ENCODE measurements around the gene CLRN1.

CLRN1 gene

GRCh38 chr3:150956376-150956775, 16.2 kb downstream of the CLRN1 start:
- no peaks in the 10 kb centered on the region for H3K9me3 ChIP-seq (ENCODE audit: control insufficient read depth, low read length)
- no peaks in the 10 kb centered on the region for H3K27me3 ChIP-seq (replicated peaks; ENCODE audit: control insufficient read depth, insufficient read depth, low read length, poor library complexity, severe bottlenecking)
- DNase-seq = no peak
- H3K4me1 ChIP-seq (ENCODE audit: control insufficient read depth, insufficient read depth, low read length, poor library complexity, severe bottlenecking) = no peaks in the 10 kb centered on the region
- no peaks in the 10 kb centered on the region for H3K36me3 ChIP-seq (ENCODE audit: control insufficient read depth, insufficient read depth, low read length)
- no peak overlapping the region for H3K27ac ChIP-seq (ENCODE audit: insufficient read depth, low read length, poor library complexity, severe bottlenecking)
- H3K4me3 ChIP-seq (ENCODE audit: insufficient read depth, low read depth, low read length, poor library complexity, severe bottlenecking) = no peak overlapping the region

GRCh38 chr3:150951923-150952322, 20.6 kb downstream of the CLRN1 start:
- no peaks in the 10 kb centered on the region for H3K9me3 ChIP-seq (ENCODE audit: control insufficient read depth, low read length)
- no peak overlapping the region for H3K27ac ChIP-seq (ENCODE audit: insufficient read depth, low read length, poor library complexity, severe bottlenecking)
- no peaks in the 10 kb centered on the region for H3K27me3 ChIP-seq (replicated peaks; ENCODE audit: control insufficient read depth, insufficient read depth, low read length, poor library complexity, severe bottlenecking)
- no peaks in the 10 kb centered on the region for H3K36me3 ChIP-seq (ENCODE audit: control insufficient read depth, insufficient read depth, low read length)
- H3K4me3 ChIP-seq (ENCODE audit: insufficient read depth, low read depth, low read length, poor library complexity, severe bottlenecking) = no peak overlapping the region
- no peaks in the 10 kb centered on the region for H3K4me1 ChIP-seq (ENCODE audit: control insufficient read depth, insufficient read depth, low read length, poor library complexity, severe bottlenecking)
- no peak for DNase-seq

DNA sequence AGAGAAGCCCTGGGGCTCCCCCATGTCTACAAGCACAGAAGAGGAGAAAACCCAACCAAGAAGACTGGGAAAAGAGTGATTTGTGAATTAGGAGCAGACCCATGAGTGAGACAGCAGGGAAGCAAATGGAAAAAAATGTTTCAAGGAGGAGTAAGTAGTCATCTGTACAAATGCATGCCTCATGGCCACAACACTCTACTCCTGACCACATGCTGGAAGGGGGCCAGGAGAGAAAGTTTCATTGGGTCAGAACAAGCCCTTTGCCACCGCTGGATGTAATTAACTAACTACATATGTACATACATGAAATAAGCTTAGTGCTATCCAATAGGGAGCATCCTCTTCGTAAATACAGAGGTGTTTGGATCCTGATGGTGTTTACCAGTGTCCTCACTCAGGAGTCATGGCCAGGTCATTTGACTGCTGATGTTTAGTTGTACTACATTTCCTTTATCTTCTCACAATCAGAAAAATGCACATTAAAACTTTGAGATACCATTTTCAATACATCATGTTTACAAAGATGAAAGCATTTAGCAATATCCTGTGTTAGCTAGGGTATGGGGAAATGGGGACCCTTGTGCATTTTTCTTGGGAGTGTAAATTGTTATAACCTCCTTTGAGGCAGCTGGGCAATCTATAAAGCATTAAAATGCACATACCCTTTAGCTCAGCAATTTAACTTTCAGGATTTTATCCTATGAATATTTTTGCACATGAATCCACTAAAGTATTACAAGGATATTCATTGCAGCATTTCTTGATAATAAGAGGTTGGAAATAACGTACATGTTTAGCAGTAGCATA, 27.1 kb downstream of the CLRN1 start:
- H3K4me1 ChIP-seq (ENCODE audit: control insufficient read depth, insufficient read depth, low read length, poor library complexity, severe bottlenecking) = no peaks in the 10 kb centered on the region
- H3K4me3 ChIP-seq (ENCODE audit: insufficient read depth, low read depth, low read length, poor library complexity, severe bottlenecking) = no peak overlapping the region
- H3K9me3 ChIP-seq (ENCODE audit: control insufficient read depth, low read length) = no peaks in the 10 kb centered on the region
- H3K27ac ChIP-seq (ENCODE audit: insufficient read depth, low read length, poor library complexity, severe bottlenecking) = no peak overlapping the region
- DNase-seq = no peak
- no peaks in the 10 kb centered on the region for H3K36me3 ChIP-seq (ENCODE audit: control insufficient read depth, insufficient read depth, low read length)
- H3K27me3 ChIP-seq (replicated peaks; ENCODE audit: control insufficient read depth, insufficient read depth, low read length, poor library complexity, severe bottlenecking) = no peaks in the 10 kb centered on the region

GRCh38 chr3:150942221-150942620, 30.3 kb downstream of the CLRN1 start:
- no peak for DNase-seq
- peaks cover 4% of the 10 kb centered on the region for H3K27me3 ChIP-seq (replicated peaks; ENCODE audit: control insufficient read depth, insufficient read depth, low read length, poor library complexity, severe bottlenecking)
- H3K9me3 ChIP-seq (ENCODE audit: control insufficient read depth, low read length) = no peaks in the 10 kb centered on the region
- H3K4me3 ChIP-seq (ENCODE audit: insufficient read depth, low read depth, low read length, poor library complexity, severe bottlenecking) = no peak overlapping the region
- no peaks in the 10 kb centered on the region for H3K4me1 ChIP-seq (ENCODE audit: control insufficient read depth, insufficient read depth, low read length, poor library complexity, severe bottlenecking)
- H3K27ac ChIP-seq (ENCODE audit: insufficient read depth, low read length, poor library complexity, severe bottlenecking) = no peak overlapping the region
- no peaks in the 10 kb centered on the region for H3K36me3 ChIP-seq (ENCODE audit: control insufficient read depth, insufficient read depth, low read length)

DNA sequence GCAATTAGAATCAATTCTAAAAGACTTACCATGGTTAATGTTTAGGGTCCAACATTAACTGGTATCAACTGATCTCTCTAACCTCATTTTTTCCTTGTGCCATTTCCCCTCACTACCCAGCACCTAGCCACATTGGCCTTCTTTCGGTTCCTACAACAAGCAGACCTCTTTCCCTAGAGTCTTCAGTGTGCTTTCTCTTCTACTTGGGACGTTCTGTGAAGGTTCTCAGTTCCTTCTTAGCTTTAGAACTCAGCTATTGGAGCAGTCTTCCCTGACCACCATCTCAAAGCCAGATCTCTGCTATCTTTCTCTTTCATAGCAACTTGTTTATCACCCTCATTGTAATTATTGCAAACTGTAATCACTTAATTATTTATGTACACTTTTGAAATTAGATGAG, 35.8 kb downstream of the CLRN1 start:
- DNase-seq = no peak
- H3K27ac ChIP-seq (ENCODE audit: insufficient read depth, low read length, poor library complexity, severe bottlenecking) = no peak overlapping the region
- no peaks in the 10 kb centered on the region for H3K36me3 ChIP-seq (ENCODE audit: control insufficient read depth, insufficient read depth, low read length)
- H3K4me3 ChIP-seq (ENCODE audit: insufficient read depth, low read depth, low read length, poor library complexity, severe bottlenecking) = no peak overlapping the region
- no peaks in the 10 kb centered on the region for H3K9me3 ChIP-seq (ENCODE audit: control insufficient read depth, low read length)
- H3K4me1 ChIP-seq (ENCODE audit: control insufficient read depth, insufficient read depth, low read length, poor library complexity, severe bottlenecking) = no peaks in the 10 kb centered on the region
- peaks cover 6% of the 10 kb centered on the region for H3K27me3 ChIP-seq (replicated peaks; ENCODE audit: control insufficient read depth, insufficient read depth, low read length, poor library complexity, severe bottlenecking)

- Histone ChIP-seq H3K4me3 (ENCODE audit: insufficient read depth, low read depth, low read length, poor library complexity, severe bottlenecking) (no peak overlapping the region), H3K36me3 (ENCODE audit: control insufficient read depth, insufficient read depth, low read length) (no peaks in the 10 kb centered on the region), H3K27ac (ENCODE audit: insufficient read depth, low read length, poor library complexity, severe bottlenecking) (no peak overlapping the region), H3K9me3 (ENCODE audit: control insufficient read depth, low read length) (no peaks in the 10 kb centered on the region), H3K27me3 (replicated peaks; ENCODE audit: control insufficient read depth, insufficient read depth, low read length, poor library complexity, severe bottlenecking) (peaks cover 8% of the 10 kb centered on the region), H3K4me1 (ENCODE audit: control insufficient read depth, insufficient read depth, low read length, poor library complexity, severe bottlenecking) (no peaks in the 10 kb centered on the region)
- DNase-seq = no peak
Observed at GRCh38 chr3:150933473-150933995, 39.0 kb downstream of the CLRN1 start.

DNA sequence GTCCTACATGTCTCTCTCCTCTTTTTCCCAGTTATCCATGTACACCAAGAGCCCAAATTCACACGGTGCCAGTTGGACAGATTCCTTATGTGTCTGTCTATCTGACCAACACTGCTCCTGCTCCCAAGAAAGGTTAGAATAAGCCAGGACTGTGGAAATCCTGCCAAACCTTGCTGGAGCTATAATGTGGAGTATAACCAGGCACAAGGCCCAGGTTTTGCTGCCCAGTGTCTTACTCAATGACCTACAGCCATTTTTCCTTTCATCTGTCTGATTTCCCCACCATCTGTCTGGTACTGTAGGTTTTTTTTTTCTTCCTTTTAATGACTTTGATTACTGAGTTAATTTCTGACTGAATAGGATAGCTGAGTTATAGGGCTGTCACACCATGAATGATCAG, 40.8 kb downstream of the CLRN1 start:
- H3K4me3 ChIP-seq (ENCODE audit: insufficient read depth, low read depth, low read length, poor library complexity, severe bottlenecking) = no peak overlapping the region
- no peak for DNase-seq
- H3K27ac ChIP-seq (ENCODE audit: insufficient read depth, low read length, poor library complexity, severe bottlenecking) = no peak overlapping the region
- no peaks in the 10 kb centered on the region for H3K4me1 ChIP-seq (ENCODE audit: control insufficient read depth, insufficient read depth, low read length, poor library complexity, severe bottlenecking)
- H3K9me3 ChIP-seq (ENCODE audit: control insufficient read depth, low read length) = no peaks in the 10 kb centered on the region
- H3K36me3 ChIP-seq (ENCODE audit: control insufficient read depth, insufficient read depth, low read length) = no peaks in the 10 kb centered on the region
- H3K27me3 ChIP-seq (replicated peaks; ENCODE audit: control insufficient read depth, insufficient read depth, low read length, poor library complexity, severe bottlenecking) = peaks cover 2% of the 10 kb centered on the region

DNA sequence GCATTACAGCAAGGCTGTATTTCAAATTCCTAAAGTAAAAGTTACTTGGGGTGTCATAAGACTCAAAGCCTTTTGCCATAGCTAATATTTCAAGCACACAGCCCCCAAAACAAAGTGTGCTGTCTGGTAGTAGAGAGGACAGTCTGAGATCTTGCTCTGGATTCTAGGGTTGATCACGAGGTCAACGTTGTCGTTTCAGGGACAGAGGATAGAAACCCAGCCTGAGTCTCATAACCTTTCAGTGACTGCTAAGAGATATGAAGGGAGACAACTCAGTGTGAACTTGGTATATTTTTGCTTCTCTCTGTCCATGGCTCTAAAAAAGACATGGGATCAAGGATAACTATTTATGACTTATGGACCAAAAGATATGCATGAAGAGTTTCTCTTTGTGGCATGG, 41.7 kb downstream of the CLRN1 start:
- H3K27me3 ChIP-seq (replicated peaks; ENCODE audit: control insufficient read depth, insufficient read depth, low read length, poor library complexity, severe bottlenecking) = peaks cover 2% of the 10 kb centered on the region

GRCh38 chr3:150928234-150928633, 44.3 kb downstream of the CLRN1 start:
- DNase-seq = no peak
- Histone ChIP-seq H3K4me3 (ENCODE audit: insufficient read depth, low read depth, low read length, poor library complexity, severe bottlenecking) (no peak overlapping the region), H3K4me1 (ENCODE audit: control insufficient read depth, insufficient read depth, low read length, poor library complexity, severe bottlenecking) (no peaks in the 10 kb centered on the region), H3K9me3 (ENCODE audit: control insufficient read depth, low read length) (no peaks in the 10 kb centered on the region), H3K36me3 (ENCODE audit: control insufficient read depth, insufficient read depth, low read length) (no peaks in the 10 kb centered on the region), H3K27ac (ENCODE audit: insufficient read depth, low read length, poor library complexity, severe bottlenecking) (no peak overlapping the region), H3K27me3 (replicated peaks; ENCODE audit: control insufficient read depth, insufficient read depth, low read length, poor library complexity, severe bottlenecking) (peaks cover 2% of the 10 kb centered on the region)

More for the DNA sequence above, 41.7 kb downstream of the CLRN1 start:
- H3K4me3 ChIP-seq (ENCODE audit: insufficient read depth, low read depth, low read length, poor library complexity, severe bottlenecking) = no peak overlapping the region
- DNase-seq = no peak
- H3K27ac ChIP-seq (ENCODE audit: insufficient read depth, low read length, poor library complexity, severe bottlenecking) = no peak overlapping the region
- no peaks in the 10 kb centered on the region for H3K36me3 ChIP-seq (ENCODE audit: control insufficient read depth, insufficient read depth, low read length)
- H3K9me3 ChIP-seq (ENCODE audit: control insufficient read depth, low read length) = no peaks in the 10 kb centered on the region
- H3K4me1 ChIP-seq (ENCODE audit: control insufficient read depth, insufficient read depth, low read length, poor library complexity, severe bottlenecking) = no peaks in the 10 kb centered on the region

GRCh38 chr3:150926328-150926727, 46.2 kb downstream of the CLRN1 start:
- Histone ChIP-seq H3K4me1 (ENCODE audit: control insufficient read depth, insufficient read depth, low read length, poor library complexity, severe bottlenecking) (no peaks in the 10 kb centered on the region), H3K4me3 (ENCODE audit: insufficient read depth, low read depth, low read length, poor library complexity, severe bottlenecking) (no peak overlapping the region), H3K27ac (ENCODE audit: insufficient read depth, low read length, poor library complexity, severe bottlenecking) (no peak overlapping the region), H3K36me3 (ENCODE audit: control insufficient read depth, insufficient read depth, low read length) (no peaks in the 10 kb centered on the region), H3K9me3 (ENCODE audit: control insufficient read depth, low read length) (no peaks in the 10 kb centered on the region), H3K27me3 (replicated peaks; ENCODE audit: control insufficient read depth, insufficient read depth, low read length, poor library complexity, severe bottlenecking) (peaks cover 2% of the 10 kb centered on the region)
- no peak for DNase-seq
